Femur (tissue), 1 donor: ENCODE data around the gene GZMM.

Experiments
- DNase-seq: peaks from one replicate; pipeline ENCODE4 v3.0.0-alpha.2; 2017

Gene GZMM

DNA sequence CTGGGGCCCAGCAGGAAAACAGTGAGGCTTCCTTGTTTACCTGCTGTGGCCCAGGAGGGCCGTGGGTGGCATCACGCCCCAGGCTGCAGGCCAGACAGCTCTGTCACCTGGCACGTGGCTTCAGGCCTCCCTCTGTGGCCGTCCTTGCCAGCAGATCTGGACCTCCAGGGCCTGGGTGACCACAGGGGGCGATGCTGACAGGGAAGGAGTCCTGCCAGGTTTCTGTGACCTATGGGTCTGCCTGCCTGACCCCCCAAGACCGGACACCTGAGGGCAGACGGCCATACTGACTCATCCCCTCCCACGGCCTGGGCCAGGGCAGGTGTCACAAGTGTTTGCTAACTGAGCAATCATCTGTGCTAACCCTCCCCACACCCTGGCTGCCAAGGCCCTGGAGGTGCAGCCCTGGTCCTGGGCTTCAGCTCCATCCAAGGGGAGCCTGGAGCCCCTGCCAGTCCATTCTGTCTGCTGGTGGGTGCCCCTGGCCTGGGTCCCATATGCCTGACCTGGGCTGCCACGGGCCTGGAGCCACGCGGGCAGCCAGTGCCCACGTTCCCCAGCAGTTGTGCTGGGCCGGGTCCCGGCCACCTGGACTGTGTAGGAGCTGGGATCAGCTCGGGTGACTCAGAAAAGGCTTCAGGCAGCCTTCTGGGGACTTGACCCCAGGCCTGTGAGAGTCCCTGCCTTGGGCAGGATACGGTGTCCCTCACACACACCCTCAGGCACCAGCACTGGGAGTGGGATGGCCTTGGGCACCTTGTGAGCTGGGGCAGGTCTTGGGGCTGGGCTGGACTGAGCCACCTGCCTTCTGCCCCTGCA, 8.6 kb upstream of the GZMM start:
- peak; percentile 26 for DNase-seq

DNA sequence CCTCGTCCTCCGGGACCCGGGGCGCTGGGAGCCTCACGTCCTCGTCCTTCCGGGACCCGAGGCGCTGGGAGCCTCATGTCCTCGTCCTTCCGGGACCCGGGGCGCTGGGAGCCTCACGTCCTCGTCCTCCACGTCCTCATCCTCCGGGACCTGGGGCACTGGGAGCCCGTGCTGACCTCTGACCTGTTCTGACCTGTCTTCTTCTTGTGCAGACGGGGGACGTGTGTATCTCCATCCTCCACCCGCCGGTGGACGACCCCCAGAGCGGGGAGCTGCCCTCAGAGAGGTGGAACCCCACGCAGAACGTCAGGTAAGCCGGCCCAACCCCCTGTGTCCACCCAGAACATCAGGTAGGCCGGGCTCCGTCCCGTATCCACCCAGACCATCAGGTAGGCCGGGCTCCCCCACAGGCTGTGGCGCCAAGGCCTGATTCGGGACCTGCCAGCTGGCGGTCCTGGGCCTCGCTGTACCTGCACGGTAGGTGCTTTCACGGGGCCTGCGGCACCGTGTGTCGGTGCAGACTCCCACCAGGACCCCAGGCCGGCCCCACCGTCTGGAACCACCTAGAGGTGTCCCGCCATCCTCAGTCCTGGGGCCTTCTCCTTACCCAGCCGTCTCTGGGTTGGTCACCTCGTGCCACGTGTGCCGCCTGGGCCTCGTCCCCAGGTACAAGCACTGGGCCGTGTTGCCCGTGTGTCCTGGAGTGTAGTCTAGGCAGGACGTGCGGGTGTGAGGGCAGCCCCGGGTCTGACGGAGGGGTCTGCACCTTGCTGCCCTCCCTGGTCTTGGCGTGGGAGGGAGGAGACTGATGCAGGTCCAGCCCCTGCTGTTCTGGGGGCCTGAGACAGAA, 7.6 kb upstream of the GZMM start:
- peak; percentile 19 for DNase-seq

DNA sequence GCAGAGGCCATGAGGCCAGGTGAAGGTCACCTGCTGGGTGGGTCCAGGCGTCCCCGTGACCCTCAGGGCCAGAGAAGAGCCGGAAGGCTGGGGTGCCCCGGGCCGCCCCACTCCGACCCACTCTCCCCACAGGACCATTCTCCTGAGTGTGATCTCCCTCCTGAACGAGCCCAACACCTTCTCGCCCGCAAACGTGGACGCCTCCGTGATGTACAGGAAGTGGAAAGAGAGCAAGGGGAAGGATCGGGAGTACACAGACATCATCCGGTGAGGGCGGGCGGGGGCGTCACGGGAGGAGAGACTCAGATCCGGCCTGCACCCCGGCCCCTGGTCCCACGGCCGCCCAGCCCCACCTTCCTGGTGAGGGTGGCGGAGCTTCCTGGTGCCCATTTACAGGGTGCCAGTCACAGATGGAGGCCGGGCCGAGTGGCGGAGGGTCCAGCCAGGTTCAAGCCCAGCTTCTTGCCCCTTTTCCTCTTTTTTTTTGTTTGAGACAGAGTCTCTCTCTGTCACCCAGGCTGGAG, 6.9 kb upstream of the GZMM start:
- no peak for DNase-seq

DNA sequence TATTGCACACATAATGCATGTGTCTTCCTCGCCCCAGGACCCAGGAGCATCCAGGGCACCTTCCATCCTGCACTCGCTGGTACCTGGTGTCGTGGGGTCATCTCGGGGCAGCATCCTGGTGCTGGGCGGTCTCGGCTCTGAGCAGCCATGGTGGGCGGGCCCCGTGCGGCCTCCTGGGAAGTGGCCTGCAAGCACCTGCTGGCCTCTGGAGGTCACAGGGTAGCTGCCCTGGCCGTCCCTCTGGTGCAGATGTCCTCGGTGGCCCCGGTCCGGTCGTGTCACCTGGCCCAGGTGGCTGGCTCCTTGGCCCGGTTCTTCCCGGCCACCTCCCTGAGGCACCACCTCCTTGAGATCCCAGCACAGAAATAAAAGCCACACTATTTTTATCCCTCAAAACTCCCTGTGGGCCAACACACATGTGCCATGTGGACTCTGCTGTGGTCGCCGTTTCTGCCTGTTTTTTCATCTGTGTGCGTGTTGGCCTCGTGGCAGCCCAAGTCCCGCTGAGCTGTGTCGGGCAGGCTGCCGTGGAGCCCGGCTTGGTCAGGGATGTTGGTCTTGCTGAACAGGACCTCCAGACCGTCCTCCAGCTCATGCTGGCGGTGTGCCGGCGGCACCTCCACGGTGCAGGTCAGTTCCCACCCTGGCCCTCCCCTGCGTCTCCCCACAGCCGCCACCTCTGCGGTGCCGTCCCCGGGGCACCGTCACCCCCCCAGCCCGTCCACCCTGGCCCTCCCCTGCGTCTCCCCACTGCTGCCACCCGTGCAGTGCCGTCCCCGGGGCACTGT, 5.0 kb upstream of the GZMM start:
- no peak for DNase-seq

DNA sequence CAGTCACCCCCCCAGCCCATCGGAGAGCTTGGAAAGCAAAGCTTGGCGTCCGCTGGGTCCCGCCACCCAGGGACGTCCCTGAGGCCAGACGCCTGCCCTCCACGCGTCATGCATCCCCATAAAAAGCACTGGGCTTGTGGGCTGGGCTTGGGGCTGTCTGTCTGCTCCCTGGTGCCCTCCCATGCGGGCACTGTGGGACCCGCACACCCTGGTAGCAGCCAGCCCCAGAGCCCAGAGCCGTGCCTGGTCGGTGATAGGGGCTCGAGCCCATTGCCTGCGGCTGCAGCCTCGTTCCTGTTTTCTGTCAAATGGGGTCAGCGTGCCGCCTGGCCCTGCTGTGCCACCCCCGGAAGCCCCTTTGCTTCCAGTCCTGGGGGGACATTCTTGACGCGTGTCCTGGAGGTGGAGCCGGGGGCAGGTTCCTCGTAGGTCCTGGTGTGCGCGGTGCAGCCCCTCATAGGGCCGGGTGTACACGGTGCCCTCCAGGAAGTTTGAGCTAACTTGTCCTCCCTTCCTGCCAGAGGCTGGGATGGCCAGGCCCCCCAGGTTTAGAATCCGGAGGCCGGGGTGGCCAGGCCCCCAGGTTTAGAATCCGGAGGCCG, 4.3 kb upstream of the GZMM start:
- no peak for DNase-seq

DNA sequence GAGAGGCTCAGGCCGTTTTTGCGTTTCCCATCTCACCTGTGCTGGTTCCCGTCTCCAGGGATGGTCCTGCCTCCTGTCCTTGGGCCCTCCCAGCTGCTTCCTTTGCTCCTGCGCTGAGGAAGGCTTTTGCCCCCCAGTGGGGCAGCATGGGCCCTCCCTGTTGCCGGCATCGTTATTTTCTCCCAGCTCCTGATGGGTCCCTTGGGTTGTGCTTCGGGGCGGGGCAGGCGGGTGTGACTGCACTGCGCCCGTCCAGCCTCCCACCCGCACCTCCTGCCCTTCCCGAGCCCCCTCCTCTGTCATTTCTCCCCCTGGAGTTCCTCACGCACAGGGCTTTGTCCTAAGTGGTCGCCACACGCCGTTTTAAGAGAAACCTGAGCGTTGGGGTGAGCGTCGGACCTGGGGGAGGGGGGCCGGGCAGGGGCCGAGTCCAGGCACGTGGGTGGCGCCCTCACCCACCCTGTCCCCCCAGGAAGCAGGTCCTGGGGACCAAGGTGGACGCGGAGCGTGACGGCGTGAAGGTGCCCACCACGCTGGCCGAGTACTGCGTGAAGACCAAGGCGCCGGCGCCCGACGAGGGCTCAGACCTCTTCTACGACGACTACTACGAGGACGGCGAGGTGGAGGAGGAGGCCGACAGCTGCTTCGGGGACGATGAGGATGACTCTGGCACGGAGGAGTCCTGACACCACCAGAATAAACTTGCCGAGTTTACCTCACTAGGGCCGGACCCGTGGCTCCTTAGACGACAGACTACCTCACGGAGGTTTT, 2.8 kb upstream of the GZMM start:
- no peak for DNase-seq

DNA sequence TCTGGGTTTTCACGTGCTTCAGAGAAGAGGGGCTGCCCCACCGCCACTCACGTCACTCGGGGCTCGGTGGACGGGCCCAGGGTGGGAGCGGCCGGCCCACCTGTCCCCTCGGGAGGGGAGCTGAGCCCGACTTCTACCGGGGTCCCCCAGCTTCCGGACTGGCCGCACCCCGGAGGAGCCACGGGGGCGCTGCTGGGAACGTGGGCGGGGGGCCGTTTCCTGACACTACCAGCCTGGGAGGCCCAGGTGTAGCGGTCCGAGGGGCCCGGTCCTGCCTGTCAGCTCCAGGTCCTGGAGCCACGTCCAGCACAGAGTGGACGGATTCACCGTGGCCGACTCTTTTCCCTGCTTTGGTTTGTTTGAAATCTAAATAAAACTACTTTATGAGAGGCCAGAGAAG, 2.2 kb upstream of the GZMM start:
- DNase-seq = no peak

DNA sequence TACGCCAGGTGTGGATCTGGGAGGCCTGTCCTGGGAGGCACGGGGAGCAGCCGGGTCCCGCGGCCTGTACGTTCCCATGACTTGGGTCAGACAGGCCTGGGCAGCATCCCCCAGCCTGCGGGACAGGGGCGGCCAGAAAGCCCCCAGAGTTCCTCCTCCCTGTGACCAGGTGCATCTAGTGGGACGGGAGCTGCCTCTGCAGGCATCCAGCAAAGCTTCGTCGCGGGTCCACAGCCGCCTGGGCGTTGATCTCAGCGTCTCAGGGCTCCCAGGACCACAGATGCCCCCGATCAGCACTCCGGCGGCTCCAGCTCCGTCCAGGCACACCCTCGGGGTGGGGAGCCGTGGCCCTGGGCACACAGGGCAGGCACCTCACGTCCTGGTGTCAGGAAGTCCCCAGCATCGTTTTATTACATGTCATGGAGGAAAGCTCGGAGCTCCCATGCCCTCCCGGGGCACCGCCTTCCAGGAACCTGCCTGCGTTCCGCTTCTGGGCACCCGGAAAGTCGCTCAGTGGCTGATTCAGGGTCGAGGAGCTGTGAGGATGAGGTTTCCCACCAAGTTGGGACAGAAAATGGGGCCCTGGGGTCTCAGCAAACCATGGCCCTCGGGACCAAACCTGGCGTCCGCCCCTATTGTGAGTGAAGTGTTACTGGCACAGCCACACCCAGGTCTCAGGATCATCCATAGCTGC, 1.5 kb upstream of the GZMM start:
- DNase-seq = no peak

DNA sequence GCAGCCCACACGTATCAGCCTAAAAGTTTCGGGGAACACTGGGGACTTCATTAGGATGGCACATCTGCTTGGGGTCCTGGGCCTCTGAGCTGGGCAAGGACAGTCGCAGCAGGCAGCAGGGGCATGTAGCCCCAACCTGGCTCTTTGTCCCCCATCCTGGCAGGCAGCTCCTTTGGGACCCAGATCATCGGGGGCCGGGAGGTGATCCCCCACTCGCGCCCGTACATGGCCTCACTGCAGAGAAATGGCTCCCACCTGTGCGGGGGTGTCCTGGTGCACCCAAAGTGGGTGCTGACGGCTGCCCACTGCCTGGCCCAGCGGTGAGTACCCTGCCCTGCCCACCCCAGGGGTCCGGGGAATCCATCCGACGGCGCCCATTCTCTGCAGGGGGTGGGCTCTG, 3.3 kb downstream of the GZMM start:
- no peak for DNase-seq

DNA sequence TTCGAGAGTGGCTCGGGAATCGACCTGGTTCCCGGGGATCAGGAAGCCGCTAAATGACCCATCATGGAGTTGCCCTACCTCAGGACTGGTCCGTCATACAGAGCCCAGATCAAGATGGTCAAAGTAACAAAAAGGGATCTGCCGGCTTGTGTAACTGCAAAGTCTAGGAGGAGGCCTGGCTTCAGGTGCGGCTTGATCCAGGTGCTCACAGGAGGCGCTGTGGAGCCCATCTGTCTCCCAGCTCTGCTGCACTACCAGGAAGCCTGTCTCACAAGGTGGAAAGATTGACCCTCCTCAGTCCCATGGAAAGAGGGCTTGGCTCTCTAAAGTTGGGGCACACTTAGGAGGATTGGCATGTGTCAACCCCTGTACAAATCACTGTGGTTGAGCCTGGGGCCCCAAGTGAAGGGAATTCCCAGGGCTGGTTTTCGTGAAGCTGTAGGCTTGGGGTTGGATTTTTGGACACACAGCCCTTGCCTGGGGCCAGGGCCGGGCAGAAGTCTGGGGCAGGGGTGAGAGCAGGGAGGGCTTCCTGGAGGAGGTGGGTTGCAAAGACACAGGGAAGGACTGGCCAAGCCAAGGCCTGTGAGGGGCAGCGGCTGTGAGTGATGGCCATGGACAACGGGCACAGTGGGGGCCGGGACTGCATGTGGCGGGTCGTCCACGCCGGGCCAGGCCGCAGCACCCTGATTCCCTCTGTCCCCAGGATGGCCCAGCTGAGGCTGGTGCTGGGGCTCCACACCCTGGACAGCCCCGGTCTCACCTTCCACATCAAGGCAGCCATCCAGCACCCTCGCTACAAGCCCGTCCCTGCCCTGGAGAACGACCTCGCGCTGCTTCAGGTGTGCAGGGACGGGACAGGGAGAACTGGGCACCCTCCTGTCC, 4.2 kb downstream of the GZMM start:
- DNase-seq = no peak

DNA sequence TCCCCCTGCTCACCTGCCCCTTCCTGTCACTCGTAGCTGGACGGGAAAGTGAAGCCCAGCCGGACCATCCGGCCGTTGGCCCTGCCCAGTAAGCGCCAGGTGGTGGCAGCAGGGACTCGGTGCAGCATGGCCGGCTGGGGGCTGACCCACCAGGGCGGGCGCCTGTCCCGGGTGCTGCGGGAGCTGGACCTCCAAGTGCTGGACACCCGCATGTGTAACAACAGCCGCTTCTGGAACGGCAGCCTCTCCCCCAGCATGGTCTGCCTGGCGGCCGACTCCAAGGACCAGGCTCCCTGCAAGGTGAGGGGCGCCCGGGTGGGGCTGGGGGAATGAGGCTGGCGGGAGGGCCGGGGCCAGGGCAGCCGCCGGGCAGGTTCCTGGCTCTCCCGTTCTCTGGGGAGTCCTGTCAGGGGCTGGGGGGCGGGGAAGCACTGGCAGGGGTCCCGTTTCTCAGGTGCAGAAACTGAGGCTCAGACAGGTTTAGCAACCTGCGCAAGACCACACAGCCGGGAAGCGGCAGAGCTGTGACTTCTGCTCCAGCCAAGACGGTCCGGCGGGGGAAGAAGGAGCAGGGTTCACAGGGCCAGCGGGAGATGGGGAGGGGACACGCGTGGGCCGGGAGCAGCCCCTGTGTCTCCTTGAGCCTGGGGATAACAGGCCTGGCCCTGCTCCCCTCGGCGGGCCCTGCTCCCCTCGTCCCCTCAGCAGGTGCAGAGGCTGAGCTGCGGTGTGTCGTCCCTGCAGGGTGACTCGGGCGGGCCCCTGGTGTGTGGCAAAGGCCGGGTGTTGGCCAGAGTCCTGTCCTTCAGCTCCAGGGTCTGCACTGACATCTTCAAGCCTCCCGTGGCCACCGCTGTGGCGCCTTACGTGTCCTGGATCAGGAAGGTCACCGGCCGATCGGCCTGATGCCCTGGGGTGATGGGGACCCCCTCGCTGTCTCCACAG, 5.3 kb downstream of the GZMM start:
- DNase-seq = no peak

DNA sequence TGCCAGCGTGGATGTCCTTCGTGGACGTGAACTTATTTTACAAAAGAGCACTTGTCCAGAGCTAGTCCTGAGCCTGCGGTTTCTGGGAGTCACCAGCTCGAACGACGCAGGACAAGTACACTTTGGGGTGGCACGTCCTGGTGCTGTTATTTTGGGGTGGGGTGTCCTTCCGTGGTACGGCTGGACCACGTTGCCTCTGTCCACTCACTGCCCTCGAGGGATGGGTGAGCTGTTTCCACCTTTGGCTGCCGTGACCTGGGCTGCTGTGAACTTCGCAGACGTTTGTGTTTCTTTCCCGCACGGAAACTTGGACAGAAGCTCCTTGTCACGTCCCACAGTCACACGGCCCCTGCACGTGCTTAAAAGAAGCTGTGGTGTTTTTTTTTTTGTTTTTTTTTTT, 11.0 kb downstream of the GZMM start:
- DNase-seq = no peak

DNA sequence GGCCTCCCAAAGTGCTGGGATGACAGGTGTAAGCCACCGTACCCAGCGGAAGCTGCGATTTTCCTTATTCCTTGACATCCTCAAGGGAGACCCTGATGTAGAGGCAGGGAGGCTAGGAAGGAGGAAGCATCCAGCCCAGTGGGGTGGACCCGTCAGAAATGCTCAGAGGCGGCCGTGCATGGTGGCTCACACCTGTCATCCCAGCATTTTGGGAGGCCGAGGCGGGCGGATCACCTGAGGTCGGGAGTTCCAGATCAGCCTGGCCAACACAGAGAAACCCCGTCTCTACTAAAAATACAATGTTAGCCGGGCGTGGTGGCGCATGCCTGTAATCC, 11.6 kb downstream of the GZMM start:
- no peak for DNase-seq

DNA sequence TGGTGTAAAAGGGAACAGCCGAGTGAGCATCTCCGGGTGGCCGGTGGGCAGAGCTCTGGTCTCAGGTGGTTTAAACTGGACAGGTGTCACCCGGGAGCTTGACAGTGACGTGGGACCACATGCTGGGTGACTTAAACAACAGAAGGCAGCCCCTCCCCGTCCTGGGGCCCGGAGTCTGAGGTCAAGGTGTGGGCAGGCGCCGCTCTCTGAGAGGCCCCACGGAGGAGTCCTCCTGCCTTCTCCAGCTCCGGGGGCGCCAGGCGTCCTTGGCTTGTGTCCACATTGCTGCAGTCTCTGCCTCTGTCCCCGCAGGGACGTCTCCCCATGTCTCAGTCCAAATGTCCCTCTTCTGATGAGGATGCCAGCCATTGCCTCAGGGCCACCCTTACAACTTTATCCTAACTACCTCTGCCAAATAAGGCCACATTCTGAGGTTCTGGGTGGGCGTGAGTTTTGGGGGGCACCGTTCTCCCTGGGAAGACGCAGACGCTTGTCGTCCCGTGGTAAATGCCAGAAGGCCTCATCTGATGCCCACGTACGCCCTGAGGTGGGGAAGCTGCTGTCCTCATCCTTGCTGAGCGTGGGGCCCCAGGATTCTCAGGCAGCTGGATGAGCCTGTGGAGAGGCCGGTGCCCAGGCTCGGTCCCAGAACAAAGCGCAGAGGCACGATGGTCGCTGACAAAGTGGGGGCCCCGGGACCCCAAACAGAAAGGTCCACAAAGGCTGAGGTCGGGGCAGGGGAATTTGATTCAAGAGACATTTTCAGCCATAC, 12.9 kb downstream of the GZMM start:
- DNase-seq = no peak

DNA sequence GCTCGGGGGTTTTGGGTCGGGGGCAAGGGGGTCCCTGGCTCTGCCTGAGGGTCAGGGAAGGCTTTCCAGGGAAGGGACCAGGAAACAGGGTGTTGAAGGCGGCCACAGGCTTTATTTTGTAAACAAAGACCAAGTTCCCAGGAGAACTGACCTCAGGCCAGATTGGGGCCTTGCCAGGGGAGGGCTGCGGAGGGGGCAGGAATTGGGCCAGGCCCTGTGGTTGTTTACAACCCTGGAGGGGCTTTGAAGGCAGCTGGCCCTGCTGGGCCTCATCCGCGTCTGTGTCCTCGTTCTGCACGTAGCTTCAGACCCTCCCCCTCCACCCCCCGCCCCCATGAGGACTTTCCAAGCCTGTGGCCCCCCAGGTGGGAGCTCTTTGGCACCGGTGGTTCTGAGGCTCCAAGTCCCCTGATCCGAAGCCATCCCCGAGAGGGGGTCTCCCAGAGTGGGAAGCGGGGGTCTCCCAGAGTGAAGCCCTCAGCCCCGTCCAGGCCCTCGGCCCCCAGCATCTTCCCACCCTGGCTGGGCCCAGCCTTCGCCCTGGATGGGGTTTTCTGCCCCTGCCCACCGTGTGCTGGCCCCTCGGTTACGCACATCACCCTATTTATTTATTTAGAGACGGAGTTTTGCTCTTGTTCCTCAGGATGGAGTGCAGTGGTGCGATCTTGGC, 15.1 kb downstream of the GZMM start:
- DNase-seq = peak; percentile 59

DNA sequence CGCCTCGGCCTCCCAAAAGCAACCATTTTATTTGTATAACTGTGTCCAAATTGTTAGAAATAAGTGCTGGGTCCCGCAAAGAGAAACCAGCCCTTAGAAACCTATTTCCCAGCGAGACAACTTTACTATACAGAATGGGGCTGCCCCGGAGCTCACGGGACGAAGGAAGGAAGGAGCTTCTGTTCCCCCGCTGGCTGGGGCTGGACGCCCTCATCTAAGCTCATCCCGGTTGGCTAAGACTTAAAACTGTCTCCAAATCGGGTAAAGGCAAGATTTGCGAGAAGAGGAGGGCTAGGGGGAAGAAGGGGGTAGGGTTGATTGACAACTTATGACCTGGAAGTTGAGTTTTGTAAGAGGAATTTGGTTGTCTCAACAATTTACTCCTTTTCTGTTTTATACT, 16.3 kb downstream of the GZMM start:
- DNase-seq = no peak

DNA sequence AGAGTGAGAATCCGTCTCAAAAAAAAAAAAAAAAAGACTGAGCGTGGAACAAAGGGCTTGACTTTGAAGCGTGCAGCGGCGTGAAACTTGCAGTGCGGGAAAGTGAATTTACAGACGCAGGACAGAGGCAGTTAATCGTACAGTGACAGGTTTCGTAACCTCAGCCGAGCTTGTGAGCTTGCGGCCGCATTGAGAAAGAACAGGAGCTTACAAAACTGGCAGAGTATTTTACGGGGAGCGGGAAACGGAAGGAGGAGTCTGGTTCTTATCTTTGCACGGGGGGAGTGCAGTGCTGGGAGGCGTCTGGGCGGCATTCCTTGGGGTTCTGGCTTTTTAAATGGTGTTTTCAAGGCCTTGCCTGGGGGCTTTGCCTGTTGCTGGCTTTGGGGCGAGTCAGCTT, 22.6 kb downstream of the GZMM start:
- no peak for DNase-seq

DNA sequence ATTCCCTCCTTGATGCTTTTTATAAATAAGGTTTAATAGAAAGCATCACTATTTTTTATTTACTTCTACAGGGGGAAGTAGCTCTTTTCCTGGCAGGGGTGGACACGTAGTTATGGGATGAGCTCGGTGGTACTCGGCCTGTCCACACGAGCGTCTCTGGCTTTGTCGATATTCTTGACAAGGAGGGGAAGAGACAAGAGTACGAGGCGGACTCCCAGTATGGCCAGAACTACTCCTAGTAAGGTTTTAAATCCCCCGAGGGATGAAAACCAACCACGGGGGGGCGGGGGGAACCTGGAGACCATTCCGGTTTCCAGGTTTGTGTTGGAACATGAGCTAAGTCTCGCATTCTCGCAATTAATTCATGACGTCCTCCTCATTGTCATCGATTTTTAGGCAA, 23.0 kb downstream of the GZMM start:
- no peak for DNase-seq
